SK-N-SH treated with all-trans-retinoic acid at 6 μM for 48 hours (cell line): ENCODE measurements around the gene ABCA6.

ENCODE experiments used
- PATZ1 ChIP-seq: fragments of 250-450 bp; sonication (Bioruptor Pico); IDR thresholded peaks from 2 replicates; pipeline ENCODE4 v1.8.0; 2020; ENCODE audit warnings: mild to moderate bottlenecking, moderate library complexity, borderline replicate concordance
- SNAI2 ChIP-seq: fragments of 250-450 bp; sonication (Bioruptor Pico); IDR thresholded peaks from 2 replicates; pipeline ENCODE4 v1.5.0; 2020; ENCODE audit warnings: mild to moderate bottlenecking, moderate library complexity
- ZC3H10 ChIP-seq: fragments of 250-450 bp; sonication (Bioruptor Pico); IDR thresholded peaks from 2 replicates; pipeline ENCODE4 v1.5.1; 2021; ENCODE audit warnings: mild to moderate bottlenecking, moderate library complexity

- TF ChIP-seq ZC3H10 (CRISPR knock-in tag) (no peak), SNAI2 (CRISPR knock-in tag) (no peak), PATZ1 (CRISPR knock-in tag) (no peak)
Measured at GRCh38 chr17:69188796-69189195, 47.1 kb upstream of the ABCA6 start.
